Type B pancreatic cell (in vitro differentiated cells): ENCODE results near the gene PUS7. TPM values are rescaled to one million over a fixed set of nuclear protein-coding genes. Genes with fewer than 3 reads are reported as not detected.
"Not testable (repeated sequence)": the region's sequence is repeated elsewhere in the genome, so short reads cannot be mapped to it uniquely, and the experiment has no call there.

Experiments
- DNase-seq: peaks from one replicate; pipeline ENCODE4 v3.0.0; 2021; ENCODE audit warnings: mixed read lengths; ENCODE audit not compliant: unreplicated experiment; ENCODE audit errors: extremely low spot score
- H3K27ac Mint-ChIP-seq: 2 replicates; pipeline ENCODE4 v1.8.0; 2021; ENCODE audit warnings: mild to moderate bottlenecking, mixed read lengths
- H3K27me3 Mint-ChIP-seq: 2 replicates; pipeline ENCODE4 v1.8.0; 2021; ENCODE audit warnings: mixed read lengths
- H3K36me3 Mint-ChIP-seq: 2 replicates; pipeline ENCODE4 v1.8.0; 2021; ENCODE audit warnings: mixed read lengths
- H3K4me1 Mint-ChIP-seq: one replicate; pipeline ENCODE4 v1.8.0; 2021; ENCODE audit warnings: mixed read lengths; ENCODE audit not compliant: unreplicated experiment
- H3K4me3 Mint-ChIP-seq: 2 replicates; pipeline ENCODE4 v1.8.0; 2021; ENCODE audit warnings: mild to moderate bottlenecking, mixed read lengths
- H3K9me3 Mint-ChIP-seq: 2 replicates; pipeline ENCODE4 v1.8.0; 2021; ENCODE audit warnings: mixed read lengths
- total RNA-seq: library from RNA; stranded (reverse); gene quantifications from 2 replicates; pipeline ENCODE4 v1.2.1, GENCODE V29; 2021; ENCODE audit warnings: low replicate concordance
- TF ChIP-seq, protein P1 (sequence below): fragments of 200-600 bp; sonication (generic); conservative IDR thresholded peaks from 2 replicates; pipeline ENCODE4 v1.5.0; 2021; ENCODE audit warnings: antibody characterized with exemption, mild to moderate bottlenecking

The PUS7 gene
- total RNA-seq, 1 donor from 2014 or later = 25.4 TPM

DNA sequence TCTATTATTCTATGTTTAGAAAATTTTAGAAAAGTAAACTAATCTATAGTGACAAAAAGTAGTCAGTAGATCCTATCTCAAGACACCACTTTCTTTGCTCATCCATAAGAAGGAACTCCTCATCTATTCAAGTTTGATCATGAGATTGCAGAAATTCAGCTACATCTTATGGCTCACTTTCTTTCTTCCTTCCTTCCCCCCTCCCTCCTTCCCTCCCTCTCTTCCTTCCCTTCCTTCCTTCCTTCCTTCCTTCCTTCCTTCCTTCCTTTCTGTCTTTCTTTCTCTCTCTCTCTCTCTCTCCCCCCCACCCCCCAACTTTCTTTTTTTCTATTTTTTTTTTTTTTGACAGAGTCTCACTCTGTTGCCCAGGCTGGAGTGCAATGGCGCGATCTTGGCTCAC lies 98.1 kb downstream of the PUS7 start:
- TF ChIP-seq, protein P1, sequence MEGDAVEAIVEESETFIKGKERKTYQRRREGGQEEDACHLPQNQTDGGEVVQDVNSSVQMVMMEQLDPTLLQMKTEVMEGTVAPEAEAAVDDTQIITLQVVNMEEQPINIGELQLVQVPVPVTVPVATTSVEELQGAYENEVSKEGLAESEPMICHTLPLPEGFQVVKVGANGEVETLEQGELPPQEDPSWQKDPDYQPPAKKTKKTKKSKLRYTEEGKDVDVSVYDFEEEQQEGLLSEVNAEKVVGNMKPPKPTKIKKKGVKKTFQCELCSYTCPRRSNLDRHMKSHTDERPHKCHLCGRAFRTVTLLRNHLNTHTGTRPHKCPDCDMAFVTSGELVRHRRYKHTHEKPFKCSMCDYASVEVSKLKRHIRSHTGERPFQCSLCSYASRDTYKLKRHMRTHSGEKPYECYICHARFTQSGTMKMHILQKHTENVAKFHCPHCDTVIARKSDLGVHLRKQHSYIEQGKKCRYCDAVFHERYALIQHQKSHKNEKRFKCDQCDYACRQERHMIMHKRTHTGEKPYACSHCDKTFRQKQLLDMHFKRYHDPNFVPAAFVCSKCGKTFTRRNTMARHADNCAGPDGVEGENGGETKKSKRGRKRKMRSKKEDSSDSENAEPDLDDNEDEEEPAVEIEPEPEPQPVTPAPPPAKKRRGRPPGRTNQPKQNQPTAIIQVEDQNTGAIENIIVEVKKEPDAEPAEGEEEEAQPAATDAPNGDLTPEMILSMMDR = no peak
- Mint-ChIP-seq H3K36me3 (no peaks in the 10 kb centered on the region), H3K27me3 (peaks cover 20% of the 10 kb centered on the region), H3K4me3 (no peak overlapping the region), H3K9me3 (no peaks in the 10 kb centered on the region), H3K4me1 (no peaks in the 10 kb centered on the region), H3K27ac (no peak overlapping the region)
- DNase-seq = no peak

DNA sequence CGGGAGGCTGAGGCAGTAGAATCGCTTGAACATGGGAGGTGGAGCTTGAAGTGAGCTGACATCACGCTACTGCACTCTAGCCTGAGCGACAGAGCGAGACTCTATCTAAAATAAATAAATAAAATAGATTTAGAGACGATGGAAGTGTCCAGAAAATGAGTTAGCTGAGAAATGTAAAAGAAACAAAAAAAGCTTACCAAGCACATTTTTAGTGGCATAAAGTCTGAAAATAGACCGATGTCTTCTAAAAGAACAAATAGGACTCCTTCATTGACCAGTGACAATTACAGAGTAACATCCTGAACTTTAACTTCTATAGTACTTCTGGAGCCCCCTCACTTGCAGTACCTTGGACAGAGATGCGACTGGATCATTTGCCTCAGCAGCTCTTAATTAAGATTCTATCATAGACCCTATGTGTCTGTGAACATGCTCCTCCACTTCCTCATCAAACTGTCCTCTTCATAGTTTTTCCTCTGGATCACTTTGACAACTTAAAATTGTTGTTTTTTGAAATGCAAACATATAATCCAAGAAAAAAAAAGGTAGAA lies 108.1 kb downstream of the PUS7 start:
- no peak overlapping the region for H3K4me3 Mint-ChIP-seq
- no peaks in the 10 kb centered on the region for H3K9me3 Mint-ChIP-seq
- H3K4me1 Mint-ChIP-seq = no peaks in the 10 kb centered on the region
- no peak overlapping the region for H3K27ac Mint-ChIP-seq
- no peaks in the 10 kb centered on the region for H3K27me3 Mint-ChIP-seq
- TF ChIP-seq, protein P1 = no peak
- no peaks in the 10 kb centered on the region for H3K36me3 Mint-ChIP-seq
- DNase-seq = no peak

DNA sequence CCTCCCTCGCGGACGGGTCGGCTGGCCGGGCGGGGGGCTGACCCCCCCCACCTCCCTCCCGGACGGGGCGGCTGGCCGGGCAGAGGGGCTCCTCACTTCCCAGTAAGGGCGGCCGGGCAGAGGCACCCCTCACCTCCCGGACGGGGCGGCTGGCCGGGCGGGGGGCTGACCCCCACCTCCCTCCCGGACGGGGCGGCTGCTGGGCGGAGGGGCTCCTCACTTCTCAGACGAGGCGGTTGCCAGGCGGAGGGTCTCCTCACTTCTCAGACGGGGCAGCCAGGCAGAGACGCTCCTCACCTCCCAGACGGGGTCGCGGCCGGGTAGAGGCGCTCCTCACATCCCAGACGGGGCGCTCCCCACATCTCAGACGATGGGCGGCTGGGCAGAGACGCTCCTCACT lies 111.3 kb downstream of the PUS7 start:
- not testable (repeated sequence) for H3K4me3 Mint-ChIP-seq, H3K4me1 Mint-ChIP-seq, DNase-seq, H3K27me3 Mint-ChIP-seq, H3K27ac Mint-ChIP-seq, H3K9me3 Mint-ChIP-seq, H3K36me3 Mint-ChIP-seq

DNA sequence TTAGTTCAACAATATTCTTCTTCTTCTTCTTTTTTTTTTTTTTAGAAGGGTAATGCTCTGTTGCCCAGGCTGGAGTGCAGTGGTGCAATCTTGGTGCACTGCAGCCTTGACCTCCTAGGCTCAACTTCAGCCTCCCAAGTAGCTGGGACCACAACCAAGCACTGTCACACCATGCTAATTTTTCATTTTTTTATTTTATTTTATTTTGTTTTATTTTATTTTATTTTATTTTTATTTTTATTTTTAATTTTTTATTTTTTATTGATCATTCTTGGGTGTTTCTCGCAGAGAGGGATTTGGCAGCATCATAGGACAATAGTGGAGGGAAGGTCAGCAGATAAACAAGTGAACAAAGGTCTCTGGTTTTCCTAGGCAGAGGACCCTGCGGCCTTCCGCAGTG lies 112.3 kb downstream of the PUS7 start:
- H3K36me3 Mint-ChIP-seq, H3K4me1 Mint-ChIP-seq, H3K27ac Mint-ChIP-seq, H3K4me3 Mint-ChIP-seq, DNase-seq, H3K27me3 Mint-ChIP-seq, H3K9me3 Mint-ChIP-seq: not testable (repeated sequence)

DNA sequence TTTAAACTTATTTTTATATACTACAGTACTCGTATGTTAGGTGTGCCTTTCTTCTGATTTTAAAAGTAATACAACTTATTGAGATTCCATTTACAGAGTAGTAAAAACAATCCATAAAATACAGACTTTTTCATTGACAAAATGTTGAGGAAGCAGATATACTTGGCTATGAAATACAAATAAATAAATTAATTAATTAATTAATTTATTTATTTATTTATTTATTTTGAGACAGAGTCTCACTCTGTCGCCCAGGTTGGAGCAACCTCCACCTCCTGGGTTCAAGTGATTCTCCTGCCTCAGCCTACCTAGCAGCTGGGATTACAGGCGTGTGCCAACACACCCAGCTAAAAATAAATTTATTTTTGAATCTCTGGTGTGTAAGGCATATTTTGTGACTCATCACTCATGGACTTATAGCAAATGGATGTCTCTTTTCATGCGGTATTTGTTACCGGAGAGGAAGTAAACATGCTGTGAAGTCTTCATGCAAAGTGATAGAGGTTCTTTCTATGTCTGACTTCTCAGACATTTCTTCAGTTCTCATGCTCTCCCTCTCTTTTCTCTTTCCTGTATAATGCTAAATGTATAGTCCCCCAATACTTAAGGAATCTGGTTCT lies 113.2 kb downstream of the PUS7 start:
- Mint-ChIP-seq H3K27ac (no peak overlapping the region), H3K36me3 (no peaks in the 10 kb centered on the region), H3K4me1 (no peaks in the 10 kb centered on the region), H3K27me3 (no peaks in the 10 kb centered on the region), H3K9me3 (no peaks in the 10 kb centered on the region), H3K4me3 (no peak overlapping the region)
- TF ChIP-seq, protein P1 = no peak
- DNase-seq = no peak

Other genes with a start within 250 kb of the PUS7 start
- 30.4 and 36.0 TPM in 2 replicates for gene SRPK2, start 133.3 kb downstream of the PUS7 start, total RNA-seq
- gene RINT1, start 9.9 kb upstream of the PUS7 start, total RNA-seq = 21.1 and 24.4 TPM in 2 replicates
- 2.0 TPM in 1 of 2 replicates, not detected in the other for gene EFCAB10, start 59.2 kb upstream of the PUS7 start, total RNA-seq